Ascending aorta (tissue), 2 donors: ENCODE measurements around the gene TEKT5. TPM values are rescaled to one million over a fixed set of nuclear protein-coding genes. Genes with fewer than 3 reads are reported as not detected.

ENCODE experiments used
- DNase-seq, 2 donors: peaks; one replicate each; pipeline ENCODE4 v3.0.0-alpha.2; 2019; ENCODE audit warnings: low spot score in 2 of 2
- H3K27ac ChIP-seq, 2 donors: fragments of 200-600 bp; sonication (generic); one replicate each; pipeline ENCODE4 v1.5.1; 2016 to 2017; ENCODE audit warnings: mild to moderate bottlenecking in 1 of 2
- H3K27me3 ChIP-seq: fragments of 200-600 bp; sonication (generic); one replicate; pipeline ENCODE4 v1.5.1; 2017
- H3K36me3 ChIP-seq, 2 donors: fragments of 200-600 bp; sonication (generic); one replicate each; pipeline ENCODE4 v1.5.1; 2016
- H3K4me1 ChIP-seq, 2 donors: fragments of 200-600 bp; sonication (generic); one replicate each; pipeline ENCODE4 v1.5.1; 2016 to 2017; ENCODE audit warnings: mild to moderate bottlenecking in 1 of 2
- H3K4me3 ChIP-seq, 2 donors: fragments of 200-600 bp; sonication (generic); one replicate each; pipeline ENCODE4 v1.5.1; 2016 to 2017; ENCODE audit warnings: mild to moderate bottlenecking in 1 of 2
- H3K9me3 ChIP-seq, 2 donors: fragments of 200-600 bp; sonication (generic); one replicate each; pipeline ENCODE4 v1.5.1; 2016
- intact Hi-C: fragments of 100-400 bp; cut with DNase I; formaldehyde crosslinking; loops from one replicate; pipeline ENCODE4 v1.15.1; 2023
- total RNA-seq: library from RNA; depleted of rRNA; stranded (reverse); fragments of >200 nt; gene quantifications from one replicate; pipeline ENCODE4 v1.1.0, GENCODE V29; 2016
- TF ChIP-seq, protein P1 (sequence below), 3 experiments: fragments of 200-600 bp in 2 of 3; fragments of 450-650 bp in 1 of 3; sonication (generic) in 2 of 3; IDR thresholded peaks; one replicate each; pipeline ENCODE4 v1.5.1; 2016 to 2019; ENCODE audit warnings: antibody characterized with exemption in 3 of 3, mild to moderate bottlenecking in 1 of 3, moderate library complexity in 1 of 3

TEKT5 gene
- total RNA-seq, 1 donor from 2014 or later = not detected

- H3K4me1 ChIP-seq = no peaks in the 10 kb centered on the region
- no peaks in the 10 kb centered on the region for H3K27me3 ChIP-seq
- no peak overlapping the region for H3K27ac ChIP-seq
- no peak for DNase-seq
- intact Hi-C loops = no loop called here
- TF ChIP-seq, protein P1, sequence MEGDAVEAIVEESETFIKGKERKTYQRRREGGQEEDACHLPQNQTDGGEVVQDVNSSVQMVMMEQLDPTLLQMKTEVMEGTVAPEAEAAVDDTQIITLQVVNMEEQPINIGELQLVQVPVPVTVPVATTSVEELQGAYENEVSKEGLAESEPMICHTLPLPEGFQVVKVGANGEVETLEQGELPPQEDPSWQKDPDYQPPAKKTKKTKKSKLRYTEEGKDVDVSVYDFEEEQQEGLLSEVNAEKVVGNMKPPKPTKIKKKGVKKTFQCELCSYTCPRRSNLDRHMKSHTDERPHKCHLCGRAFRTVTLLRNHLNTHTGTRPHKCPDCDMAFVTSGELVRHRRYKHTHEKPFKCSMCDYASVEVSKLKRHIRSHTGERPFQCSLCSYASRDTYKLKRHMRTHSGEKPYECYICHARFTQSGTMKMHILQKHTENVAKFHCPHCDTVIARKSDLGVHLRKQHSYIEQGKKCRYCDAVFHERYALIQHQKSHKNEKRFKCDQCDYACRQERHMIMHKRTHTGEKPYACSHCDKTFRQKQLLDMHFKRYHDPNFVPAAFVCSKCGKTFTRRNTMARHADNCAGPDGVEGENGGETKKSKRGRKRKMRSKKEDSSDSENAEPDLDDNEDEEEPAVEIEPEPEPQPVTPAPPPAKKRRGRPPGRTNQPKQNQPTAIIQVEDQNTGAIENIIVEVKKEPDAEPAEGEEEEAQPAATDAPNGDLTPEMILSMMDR (IDR thresholded peaks at IDR 0.05) = no peak
- no peak overlapping the region for H3K4me3 ChIP-seq
- H3K9me3 ChIP-seq = no peaks in the 10 kb centered on the region
- H3K36me3 ChIP-seq = no peaks in the 10 kb centered on the region
These were observed 51.8 kb downstream of the TEKT5 start for GRCh38 chr16:10642964-10643363.

- no peak for DNase-seq
- Histone ChIP-seq H3K36me3 (no peaks in the 10 kb centered on the region), H3K9me3 (no peaks in the 10 kb centered on the region), H3K4me1 (no peaks in the 10 kb centered on the region), H3K4me3 (no peak overlapping the region), H3K27ac (no peak overlapping the region), H3K27me3 (no peaks in the 10 kb centered on the region)
- intact Hi-C loops = no loop called here
- TF ChIP-seq, protein P1 (IDR thresholded peaks at IDR 0.05) = no peak
These were observed 52.5 kb downstream of the TEKT5 start for GRCh38 chr16:10641953-10642949.

DNA sequence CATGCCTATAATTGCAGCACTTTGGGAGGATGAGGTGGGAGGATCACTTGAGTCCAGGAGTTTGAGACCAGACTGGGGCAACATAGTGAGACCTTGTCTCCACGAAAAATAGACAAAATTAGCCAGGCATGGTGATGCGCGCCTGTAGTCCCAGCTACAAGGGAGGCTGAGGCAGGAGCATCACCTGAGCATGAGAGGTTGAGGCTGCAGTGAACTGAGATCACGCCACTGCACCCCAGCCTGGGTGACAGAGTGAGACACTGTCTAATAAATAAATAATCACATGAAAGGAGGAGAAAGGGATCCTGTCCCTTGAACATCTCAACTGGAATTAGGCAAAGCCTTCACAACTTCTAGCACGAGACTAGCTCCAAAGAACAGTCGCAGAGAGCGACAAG lies 53.2 kb downstream of the TEKT5 start:
- TF ChIP-seq, protein P1 (IDR thresholded peaks at IDR 0.05) = no peak
- DNase-seq = no peak
- H3K36me3 ChIP-seq = no peaks in the 10 kb centered on the region
- H3K27ac ChIP-seq = no peak overlapping the region
- no peaks in the 10 kb centered on the region for H3K9me3 ChIP-seq
- no peaks in the 10 kb centered on the region for H3K27me3 ChIP-seq
- no peaks in the 10 kb centered on the region for H3K4me1 ChIP-seq
- H3K4me3 ChIP-seq = no peak overlapping the region
- intact Hi-C loops = no loop called here

DNA sequence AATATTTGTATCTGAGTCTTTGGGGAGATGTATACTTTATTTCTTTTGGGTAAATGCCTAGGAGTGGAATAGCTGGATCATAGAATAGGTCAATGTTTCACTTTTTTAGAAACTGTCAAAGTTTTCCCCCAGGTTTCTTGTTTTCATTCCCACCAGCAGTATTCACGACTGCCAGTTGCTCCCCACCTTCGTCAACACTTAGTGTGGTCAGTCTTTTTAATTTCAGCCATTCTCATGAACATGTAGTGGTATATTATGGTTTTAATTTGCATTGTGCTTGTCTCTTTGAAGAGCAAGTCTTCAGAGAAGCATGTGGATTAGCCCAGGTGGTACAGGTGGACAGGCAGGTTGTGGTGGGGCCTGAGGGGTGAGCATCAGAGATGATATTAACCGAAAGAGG lies 53.8 kb downstream of the TEKT5 start:
- Histone ChIP-seq H3K4me1 (no peaks in the 10 kb centered on the region), H3K9me3 (no peaks in the 10 kb centered on the region), H3K4me3 (no peak overlapping the region), H3K36me3 (no peaks in the 10 kb centered on the region), H3K27ac (no peak overlapping the region), H3K27me3 (no peaks in the 10 kb centered on the region)
- intact Hi-C loops = no loop called here
- TF ChIP-seq, protein P1 (IDR thresholded peaks at IDR 0.05) = no peak
- DNase-seq = no peak

GRCh38 chr16:10638101-10638500 lies 56.6 kb downstream of the TEKT5 start:
- intact Hi-C loops = no loop called here
- Histone ChIP-seq H3K4me3 (no peak overlapping the region), H3K27me3 (no peaks in the 10 kb centered on the region)

More at GRCh38 chr16:10638101-10638500, 56.6 kb downstream of the TEKT5 start:
- Histone ChIP-seq H3K27ac (no peak overlapping the region), H3K36me3 (no peaks in the 10 kb centered on the region), H3K9me3 (no peaks in the 10 kb centered on the region), H3K4me1 (no peaks in the 10 kb centered on the region)
- TF ChIP-seq, protein P1 (IDR thresholded peaks at IDR 0.05) = no peak
- DNase-seq = no peak
